ENCODE results near the gene CHPF2. TPM values are rescaled to one million over a fixed set of nuclear protein-coding genes. Genes with fewer than 3 reads are reported as not detected.

The CHPF2 gene
- total RNA-seq, 1 experiment from 2014 or later, result 48.1 TPM

DNA sequence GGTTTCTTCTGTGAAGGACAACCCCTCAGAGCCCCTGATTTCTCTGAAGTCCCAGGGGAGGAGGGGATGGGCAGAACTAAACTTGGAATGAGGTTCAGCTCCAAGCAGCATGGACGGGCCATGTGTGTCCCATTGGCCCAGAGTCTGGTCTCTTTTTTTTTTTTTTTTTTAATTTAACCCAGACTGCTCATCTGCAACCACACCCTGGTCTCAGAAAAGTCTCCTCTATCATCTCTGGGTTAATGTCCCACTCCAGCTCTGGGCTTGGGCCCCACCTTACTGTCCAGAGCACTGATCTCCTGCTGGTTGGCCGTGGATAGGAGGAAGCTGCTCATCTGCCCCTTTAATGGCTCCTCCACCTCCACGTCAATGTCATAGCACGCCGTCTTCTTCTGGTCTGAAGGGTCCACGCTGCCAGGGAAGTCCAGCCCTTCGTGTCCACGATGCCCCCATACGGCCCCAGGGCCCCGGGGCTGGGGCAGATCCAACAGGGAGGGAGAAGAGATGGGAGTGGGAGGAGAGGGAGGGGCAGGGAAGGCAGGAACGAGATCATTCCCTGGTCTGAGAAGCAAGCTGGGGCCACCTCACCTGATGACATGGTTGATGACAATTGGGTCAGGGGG is 7.7 kb downstream of the CHPF2 start:
- BruUV-seq (replicated peaks), result no TSS peak
- TF ChIP-seq CTCF (IDR thresholded peaks at IDR 0.05; ENCODE audit: unreplicated experiment), result no peak
- no peak overlapping the region for H3K4me3 Mint-ChIP-seq (ENCODE audit: low read depth, unreplicated experiment)
- CTCF ChIA-PET, result interaction anchor here (0.7 kb wide), 3 partner anchors 13 to 104 kb away, joined by 3 to 6 read pairs (median 3); no protein-coding TSS in a partner anchor
- DNase-seq, result no peak
- no peaks in the 10 kb centered on the region for H3K4me1 Mint-ChIP-seq (ENCODE audit: low read depth, unreplicated experiment)
- peaks cover 16% of the 10 kb centered on the region for H3K36me3 Mint-ChIP-seq (ENCODE audit: insufficient read depth, unreplicated experiment)
- no peak overlapping the region for H3K27ac Mint-ChIP-seq (ENCODE audit: unreplicated experiment)
- H3K27me3 Mint-ChIP-seq (ENCODE audit: unreplicated experiment), result peaks cover 20% of the 10 kb centered on the region
- no peaks in the 10 kb centered on the region for H3K9me3 Mint-ChIP-seq (ENCODE audit: low read depth, unreplicated experiment)
- intact Hi-C loops (cut with micrococcal nuclease; ENCODE audit: unreplicated experiment), result loop anchor here (5.0 kb wide), 1 partner anchor 118 kb away; no protein-coding TSS in a partner anchor

GRCh38 chr7:151240536-151240935 is 8.3 kb downstream of the CHPF2 start:
- Mint-ChIP-seq H3K27me3 (ENCODE audit: unreplicated experiment) (peaks cover 21% of the 10 kb centered on the region), H3K9me3 (ENCODE audit: low read depth, unreplicated experiment) (no peaks in the 10 kb centered on the region), H3K4me3 (ENCODE audit: low read depth, unreplicated experiment) (no peak overlapping the region), H3K36me3 (ENCODE audit: insufficient read depth, unreplicated experiment) (peaks cover 16% of the 10 kb centered on the region), H3K4me1 (ENCODE audit: low read depth, unreplicated experiment) (no peaks in the 10 kb centered on the region), H3K27ac (ENCODE audit: unreplicated experiment) (no peak overlapping the region)
- intact Hi-C loops (cut with micrococcal nuclease; ENCODE audit: unreplicated experiment), result loop anchor here (5.0 kb wide), 1 partner anchor 118 kb away; no protein-coding TSS in a partner anchor
- no peak for TF ChIP-seq CTCF (IDR thresholded peaks at IDR 0.05; ENCODE audit: unreplicated experiment)
- no TSS peak for BruUV-seq (replicated peaks)
- CTCF ChIA-PET, result interaction anchor here (0.7 kb wide), 1 partner anchor 13 kb away, joined by 6 read pairs; no protein-coding TSS in a partner anchor
- DNase-seq, result no peak

GRCh38 chr7:151240942-151241754 is 8.9 kb downstream of the CHPF2 start:
- no TSS peak for BruUV-seq (replicated peaks)
- Mint-ChIP-seq H3K4me3 (ENCODE audit: low read depth, unreplicated experiment) (no peak overlapping the region), H3K36me3 (ENCODE audit: insufficient read depth, unreplicated experiment) (peaks cover 16% of the 10 kb centered on the region), H3K27ac (ENCODE audit: unreplicated experiment) (no peak overlapping the region), H3K9me3 (ENCODE audit: low read depth, unreplicated experiment) (no peaks in the 10 kb centered on the region), H3K4me1 (ENCODE audit: low read depth, unreplicated experiment) (no peaks in the 10 kb centered on the region), H3K27me3 (ENCODE audit: unreplicated experiment) (peaks cover 27% of the 10 kb centered on the region)
- DNase-seq, result no peak
- CTCF ChIA-PET, result no interaction called here
- TF ChIP-seq CTCF (IDR thresholded peaks at IDR 0.05; ENCODE audit: unreplicated experiment), result no peak
- intact Hi-C loops (cut with micrococcal nuclease; ENCODE audit: unreplicated experiment), result loop anchor here (5.0 kb wide), 1 partner anchor 119 kb away; no protein-coding TSS in a partner anchor

DNA sequence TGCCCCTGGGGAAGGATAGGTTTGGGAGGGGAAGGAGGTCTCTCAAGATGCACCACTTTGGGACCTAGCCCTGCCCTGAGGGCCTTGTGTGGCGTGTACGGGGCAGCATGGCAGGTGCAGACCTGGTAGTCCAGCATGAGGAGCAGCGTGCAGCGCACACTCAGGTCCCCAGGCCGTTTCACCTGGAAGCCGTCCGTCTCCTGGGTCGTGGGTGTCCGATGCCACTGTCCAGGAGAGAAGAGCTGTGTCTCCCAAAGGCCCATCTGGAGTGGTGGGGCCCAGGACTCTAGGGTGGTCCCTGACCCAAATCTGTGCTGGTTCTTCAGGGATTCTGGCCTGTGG is 9.4 kb downstream of the CHPF2 start:
- H3K36me3 Mint-ChIP-seq (ENCODE audit: insufficient read depth, unreplicated experiment), result peaks cover 16% of the 10 kb centered on the region
- TF ChIP-seq CTCF (IDR thresholded peaks at IDR 0.05; ENCODE audit: unreplicated experiment), result no peak
- H3K4me3 Mint-ChIP-seq (ENCODE audit: low read depth, unreplicated experiment), result no peak overlapping the region
- intact Hi-C loops (cut with micrococcal nuclease; ENCODE audit: unreplicated experiment), result loop anchor here (5.0 kb wide), 1 partner anchor 119 kb away; no protein-coding TSS in a partner anchor
- no peak overlapping the region for H3K27ac Mint-ChIP-seq (ENCODE audit: unreplicated experiment)
- H3K9me3 Mint-ChIP-seq (ENCODE audit: low read depth, unreplicated experiment), result no peaks in the 10 kb centered on the region
- BruUV-seq (replicated peaks), result no TSS peak
- peaks cover 33% of the 10 kb centered on the region for H3K27me3 Mint-ChIP-seq (ENCODE audit: unreplicated experiment)
- H3K4me1 Mint-ChIP-seq (ENCODE audit: low read depth, unreplicated experiment), result no peaks in the 10 kb centered on the region
- DNase-seq, result no peak
- CTCF ChIA-PET, result interaction anchor here (0.9 kb wide), 1 partner anchor 118 kb away, joined by 3 read pairs; no protein-coding TSS in a partner anchor
